ENCODE data around the gene PSAP. TPM values are rescaled to one million over a fixed set of nuclear protein-coding genes. Genes with fewer than 3 reads are reported as not detected.

The PSAP gene
- total and polyA plus RNA-seq, 4 donors = 255 to 671 (median 472) TPM

DNA sequence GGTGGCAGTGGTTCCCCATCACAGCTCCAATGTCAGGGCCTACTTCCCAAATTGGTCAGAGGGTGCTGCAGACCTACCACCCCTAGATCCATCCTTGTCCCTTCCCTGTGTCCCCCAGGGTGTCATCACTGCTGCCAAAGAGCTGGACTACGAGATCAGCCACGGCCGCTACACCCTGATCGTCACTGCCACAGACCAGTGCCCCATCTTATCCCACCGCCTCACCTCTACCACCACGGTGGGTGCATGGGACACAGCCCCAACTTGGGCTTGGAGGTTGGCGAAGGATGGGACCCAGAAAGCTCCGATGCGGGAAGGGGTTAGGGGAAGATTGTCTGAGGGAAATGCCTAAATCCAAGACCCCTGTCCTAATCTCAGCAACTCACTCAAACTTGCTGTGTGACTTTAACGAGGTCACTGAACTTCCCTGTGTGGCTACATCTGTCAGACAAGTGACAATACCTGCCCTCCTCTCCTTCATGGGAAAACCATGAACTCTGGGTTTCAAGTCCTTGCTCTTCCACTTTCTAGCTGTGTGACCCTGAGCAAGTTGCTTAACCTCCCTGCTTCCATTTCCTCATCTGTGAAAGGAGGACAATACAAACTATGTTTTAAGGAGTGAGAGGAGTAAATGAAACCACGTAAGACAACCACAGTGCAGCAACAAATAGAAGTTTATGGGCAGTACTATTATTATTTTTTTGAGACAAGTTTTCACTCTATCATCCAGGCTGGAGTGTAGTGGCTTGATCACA lies 72.8 kb downstream of the PSAP start:
- Histone ChIP-seq H3K9ac (ENCODE audit: low read depth in 1 of 2, low read length in 2 of 2) (no peak overlapping the region), H3K27me3 (ENCODE audit: control insufficient read depth in 4 of 4, insufficient read depth in 4 of 4, low read length in 3 of 4) (no peaks in the 10 kb centered on the region), H3K9me3 (ENCODE audit: control insufficient read depth in 4 of 4, low read length in 3 of 4) (no peaks in the 10 kb centered on the region), H3K36me3 (ENCODE audit: control insufficient read depth in 4 of 4, insufficient read depth in 3 of 4, low read depth in 1 of 4, low read length in 3 of 4) (no peaks in the 10 kb centered on the region), H3K27ac (ENCODE audit: low read depth in 1 of 2, low read length in 2 of 2) (no peak overlapping the region), H3K4me3 (ENCODE audit: low read depth in 1 of 3, low read length in 3 of 3) (no peak overlapping the region), H3K4me1 (ENCODE audit: control insufficient read depth in 4 of 4, insufficient read depth in 4 of 4, low read length in 3 of 4) (peaks cover 0 to 7% (median 4%) of the 10 kb centered on the region in 4 donors)
- TF ChIP-seq EGR1 (IDR thresholded peaks at IDR 0.05; ENCODE audit: low read depth in 2 of 2) (no peak), RAD21 (IDR thresholded peaks at IDR 0.05) (no peak), ATF3 (IDR thresholded peaks at IDR 0.05) (no peak), HNF4A (conservative IDR thresholded peaks at IDR 0.05) (no peak), MAX (IDR thresholded peaks at IDR 0.05) (no peak), FOXA2 (IDR thresholded peaks at IDR 0.05) (no peak), RXRA (IDR thresholded peaks at IDR 0.05) (no peak), JUND (IDR thresholded peaks at IDR 0.05) (no peak), REST (IDR thresholded peaks at IDR 0.05) (no peak), TAF1 (conservative IDR thresholded peaks at IDR 0.05) (no peak), NR2F2 (IDR thresholded peaks at IDR 0.05) (no peak), FOXA1 (IDR thresholded peaks at IDR 0.05) (no peak), SP1 (IDR thresholded peaks at IDR 0.05) (no peak), YY1 (IDR thresholded peaks at IDR 0.05) (no peak), GABPA (IDR thresholded peaks at IDR 0.05 in 1 of 2, conservative IDR thresholded peaks at IDR 0.05 in 1 of 2) (no peak), HNF4G (IDR thresholded peaks at IDR 0.05) (no peak), ZBTB33 (IDR thresholded peaks at IDR 0.05) (no peak)
- TF ChIP-seq, protein P1, sequence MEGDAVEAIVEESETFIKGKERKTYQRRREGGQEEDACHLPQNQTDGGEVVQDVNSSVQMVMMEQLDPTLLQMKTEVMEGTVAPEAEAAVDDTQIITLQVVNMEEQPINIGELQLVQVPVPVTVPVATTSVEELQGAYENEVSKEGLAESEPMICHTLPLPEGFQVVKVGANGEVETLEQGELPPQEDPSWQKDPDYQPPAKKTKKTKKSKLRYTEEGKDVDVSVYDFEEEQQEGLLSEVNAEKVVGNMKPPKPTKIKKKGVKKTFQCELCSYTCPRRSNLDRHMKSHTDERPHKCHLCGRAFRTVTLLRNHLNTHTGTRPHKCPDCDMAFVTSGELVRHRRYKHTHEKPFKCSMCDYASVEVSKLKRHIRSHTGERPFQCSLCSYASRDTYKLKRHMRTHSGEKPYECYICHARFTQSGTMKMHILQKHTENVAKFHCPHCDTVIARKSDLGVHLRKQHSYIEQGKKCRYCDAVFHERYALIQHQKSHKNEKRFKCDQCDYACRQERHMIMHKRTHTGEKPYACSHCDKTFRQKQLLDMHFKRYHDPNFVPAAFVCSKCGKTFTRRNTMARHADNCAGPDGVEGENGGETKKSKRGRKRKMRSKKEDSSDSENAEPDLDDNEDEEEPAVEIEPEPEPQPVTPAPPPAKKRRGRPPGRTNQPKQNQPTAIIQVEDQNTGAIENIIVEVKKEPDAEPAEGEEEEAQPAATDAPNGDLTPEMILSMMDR (IDR thresholded peaks at IDR 0.05; ENCODE audit: low read depth, low read length, missing input control) = no peak
- WGBS = 90% methylated on average over 11 of the region's 11 CpGs
- no peak for DNase-seq (ENCODE audit: low spot score)

Measured in liver (tissue), 9 donors.